ENCODE results near the gene MSX1. TPM values are rescaled to one million over a fixed set of nuclear protein-coding genes. Genes with fewer than 3 reads are reported as not detected.

The MSX1 gene
- total and polyA plus RNA-seq, 2 of the 13 experiments (the other 11 are each of a cell fraction or from before 2014, with no cell fraction given) = 12.1 to 14.9 TPM

DNA sequence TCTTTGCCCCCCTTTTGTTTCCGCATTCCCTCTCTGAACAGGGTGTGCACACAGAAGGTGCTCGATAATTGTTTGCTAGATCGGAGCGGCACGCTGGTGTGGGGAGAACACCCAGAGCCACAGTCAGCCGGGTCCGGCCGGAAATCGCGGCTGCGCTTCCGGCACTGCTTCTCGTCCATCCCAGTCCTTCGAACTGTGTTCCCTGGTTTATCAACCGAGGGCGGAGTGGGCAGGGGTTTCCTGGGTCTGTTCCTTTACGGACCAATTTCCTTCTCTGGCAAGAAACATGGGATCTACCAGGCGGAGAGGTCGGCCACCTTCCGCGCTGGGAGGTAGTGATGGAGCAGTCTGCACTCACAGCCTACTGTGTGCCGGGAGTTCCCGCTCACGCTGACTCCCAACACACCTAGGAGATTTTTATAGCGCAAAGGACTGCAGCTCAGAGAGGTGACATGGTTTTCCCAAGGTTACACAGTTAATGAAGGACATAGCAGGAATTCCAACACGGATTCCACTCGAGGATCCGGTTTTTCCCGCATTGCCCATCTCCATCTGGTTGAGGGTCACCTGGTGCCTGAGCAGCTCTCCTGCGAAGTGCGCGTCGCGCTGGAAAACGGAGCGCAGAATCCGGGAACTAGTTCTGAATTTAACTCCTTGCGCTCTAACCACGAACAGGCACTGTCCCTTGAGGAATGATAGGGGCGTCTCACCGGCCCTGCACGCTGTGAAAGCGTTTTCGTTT lies 6.8 kb downstream of the MSX1 start (continued):
- TF ChIP-seq, protein P1, sequence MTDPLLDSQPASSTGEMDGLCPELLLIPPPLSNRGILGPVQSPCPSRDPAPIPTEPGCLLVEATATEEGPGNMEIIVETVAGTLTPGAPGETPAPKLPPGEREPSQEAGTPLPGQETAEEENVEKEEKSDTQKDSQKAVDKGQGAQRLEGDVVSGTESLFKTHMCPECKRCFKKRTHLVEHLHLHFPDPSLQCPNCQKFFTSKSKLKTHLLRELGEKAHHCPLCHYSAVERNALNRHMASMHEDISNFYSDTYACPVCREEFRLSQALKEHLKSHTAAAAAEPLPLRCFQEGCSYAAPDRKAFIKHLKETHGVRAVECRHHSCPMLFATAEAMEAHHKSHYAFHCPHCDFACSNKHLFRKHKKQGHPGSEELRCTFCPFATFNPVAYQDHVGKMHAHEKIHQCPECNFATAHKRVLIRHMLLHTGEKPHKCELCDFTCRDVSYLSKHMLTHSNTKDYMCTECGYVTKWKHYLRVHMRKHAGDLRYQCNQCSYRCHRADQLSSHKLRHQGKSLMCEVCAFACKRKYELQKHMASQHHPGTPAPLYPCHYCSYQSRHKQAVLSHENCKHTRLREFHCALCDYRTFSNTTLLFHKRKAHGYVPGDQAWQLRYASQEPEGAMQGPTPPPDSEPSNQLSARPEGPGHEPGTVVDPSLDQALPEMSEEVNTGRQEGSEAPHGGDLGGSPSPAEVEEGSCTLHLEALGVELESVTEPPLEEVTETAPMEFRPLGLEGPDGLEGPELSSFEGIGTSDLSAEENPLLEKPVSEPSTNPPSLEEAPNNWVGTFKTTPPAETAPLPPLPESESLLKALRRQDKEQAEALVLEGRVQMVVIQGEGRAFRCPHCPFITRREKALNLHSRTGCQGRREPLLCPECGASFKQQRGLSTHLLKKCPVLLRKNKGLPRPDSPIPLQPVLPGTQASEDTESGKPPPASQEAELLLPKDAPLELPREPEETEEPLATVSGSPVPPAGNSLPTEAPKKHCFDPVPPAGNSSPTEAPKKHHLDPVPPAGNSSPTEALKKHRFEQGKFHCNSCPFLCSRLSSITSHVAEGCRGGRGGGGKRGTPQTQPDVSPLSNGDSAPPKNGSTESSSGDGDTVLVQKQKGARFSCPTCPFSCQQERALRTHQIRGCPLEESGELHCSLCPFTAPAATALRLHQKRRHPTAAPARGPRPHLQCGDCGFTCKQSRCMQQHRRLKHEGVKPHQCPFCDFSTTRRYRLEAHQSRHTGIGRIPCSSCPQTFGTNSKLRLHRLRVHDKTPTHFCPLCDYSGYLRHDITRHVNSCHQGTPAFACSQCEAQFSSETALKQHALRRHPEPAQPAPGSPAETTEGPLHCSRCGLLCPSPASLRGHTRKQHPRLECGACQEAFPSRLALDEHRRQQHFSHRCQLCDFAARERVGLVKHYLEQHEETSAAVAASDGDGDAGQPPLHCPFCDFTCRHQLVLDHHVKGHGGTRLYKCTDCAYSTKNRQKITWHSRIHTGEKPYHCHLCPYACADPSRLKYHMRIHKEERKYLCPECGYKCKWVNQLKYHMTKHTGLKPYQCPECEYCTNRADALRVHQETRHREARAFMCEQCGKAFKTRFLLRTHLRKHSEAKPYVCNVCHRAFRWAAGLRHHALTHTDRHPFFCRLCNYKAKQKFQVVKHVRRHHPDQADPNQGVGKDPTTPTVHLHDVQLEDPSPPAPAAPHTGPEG (CRISPR knock-in tag; IDR thresholded peaks at IDR 0.05) = no peak

- Histone ChIP-seq H3K79me2 (ENCODE audit: insufficient read depth, low read length) (no peaks in the 10 kb centered on the region), H3K4me1 (ENCODE audit: insufficient read depth, low read length) (peaks cover 11% of the 10 kb centered on the region; the same call in 1 of the 2 replicates), H2AFZ (ENCODE audit: low read length) (no peak overlapping the region), H3K36me3 (replicated peaks in 1 of 2; ENCODE audit: control insufficient read depth in 1 of 2, insufficient read depth in 2 of 2, low read length in 2 of 2) (peaks cover 4 to 14% of the 10 kb centered on the region in 2 experiments; a peak in 4 of 5 replicates), H3K4me2 (ENCODE audit: low read depth, low read length) (no peak overlapping the region; the same call in 1 of the 2 replicates), H3K27me3 (ENCODE audit: control insufficient read depth in 1 of 2, insufficient read depth in 2 of 2, low read length in 2 of 2) (peaks cover 0 to 35% of the 10 kb centered on the region in 2 experiments), H3K27ac (ENCODE audit: extremely low read length, insufficient read depth, low read length) (no peak overlapping the region), H4K20me1 (ENCODE audit: insufficient read depth, low read length) (no peaks in the 10 kb centered on the region; the same call in 1 of the 2 replicates), H3K9me3 (ENCODE audit: low read length) (no peaks in the 10 kb centered on the region), H3K9ac (ENCODE audit: insufficient read depth, low read depth, low read length) (no peak overlapping the region), H3K4me3 (replicated peaks in 1 of 3; ENCODE audit: insufficient read depth in 1 of 3, low read depth in 2 of 3, low read length in 3 of 3) (no peak overlapping the region)
- BruUV-seq (replicated peaks) = no TSS peak
- POLR2A ChIA-PET = no interaction called here
- FAIRE-seq (no peak), DNase-seq (ENCODE audit: low spot score) (no peak), ATAC-seq (no peak)
- in situ Hi-C loops (cut with HindIII; ENCODE audit: extremely low pct_ligation_motif_present, low pct_unique_long_range_greater_than_20kb) (no loop called here), intact Hi-C loops (cut with micrococcal nuclease; ENCODE audit: unreplicated experiment) (loop anchor here (10.0 kb wide), 1 partner anchor 322 kb away; the partner anchor contains the start of gene STX18)
- 80% methylated on average over 24 of the region's 41 CpGs for WGBS (ENCODE audit: low lambda C conversion rate)
- CTCF ChIA-PET (ENCODE audit: low intra/inter-chr PET ratio, low total read pairs) = no interaction called here
- TF ChIP-seq, protein P2, sequence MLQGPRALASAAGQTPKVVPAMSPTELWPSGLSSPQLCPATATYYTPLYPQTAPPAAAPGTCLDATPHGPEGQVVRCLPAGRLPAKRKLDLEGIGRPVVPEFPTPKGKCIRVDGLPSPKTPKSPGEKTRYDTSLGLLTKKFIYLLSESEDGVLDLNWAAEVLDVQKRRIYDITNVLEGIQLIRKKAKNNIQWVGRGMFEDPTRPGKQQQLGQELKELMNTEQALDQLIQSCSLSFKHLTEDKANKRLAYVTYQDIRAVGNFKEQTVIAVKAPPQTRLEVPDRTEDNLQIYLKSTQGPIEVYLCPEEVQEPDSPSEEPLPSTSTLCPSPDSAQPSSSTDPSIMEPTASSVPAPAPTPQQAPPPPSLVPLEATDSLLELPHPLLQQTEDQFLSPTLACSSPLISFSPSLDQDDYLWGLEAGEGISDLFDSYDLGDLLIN (CRISPR knock-in tag; IDR thresholded peaks at IDR 0.05; ENCODE audit: borderline replicate concordance) = no peak
- no peak for TF ChIP-seq ZNF10 (CRISPR knock-in tag; IDR thresholded peaks at IDR 0.05; ENCODE audit: borderline replicate concordance, low read depth)
- TF ChIP-seq ZNF460 (CRISPR knock-in tag; IDR thresholded peaks at IDR 0.05; ENCODE audit: borderline replicate concordance) = no peak
- TF ChIP-seq ZNF841 (CRISPR knock-in tag; IDR thresholded peaks at IDR 0.05; ENCODE audit: borderline replicate concordance) = no peak
- no peak for TF ChIP-seq KDM2A (CRISPR knock-in tag; IDR thresholded peaks at IDR 0.05; ENCODE audit: borderline replicate concordance, low read depth)
- TF ChIP-seq NAIF1 (CRISPR knock-in tag; IDR thresholded peaks at IDR 0.05; ENCODE audit: borderline replicate concordance) = no peak
- TF ChIP-seq NCOR1 (IDR thresholded peaks at IDR 0.05; ENCODE audit: borderline replicate concordance, low read length) = no peak
- no peak for TF ChIP-seq FLYWCH1 (CRISPR knock-in tag; IDR thresholded peaks at IDR 0.05)
- TF ChIP-seq ZBTB10 (CRISPR knock-in tag; IDR thresholded peaks at IDR 0.05; ENCODE audit: borderline replicate concordance) = no peak
- no peak for TF ChIP-seq IKZF4 (CRISPR knock-in tag; IDR thresholded peaks at IDR 0.05; ENCODE audit: borderline replicate concordance, low read depth, not compliant biosample characterization)
Measured at GRCh38 chr4:4866866-4867374, 7.5 kb downstream of the MSX1 start.
